ENCODE measurements around the gene G2E3.

DNA sequence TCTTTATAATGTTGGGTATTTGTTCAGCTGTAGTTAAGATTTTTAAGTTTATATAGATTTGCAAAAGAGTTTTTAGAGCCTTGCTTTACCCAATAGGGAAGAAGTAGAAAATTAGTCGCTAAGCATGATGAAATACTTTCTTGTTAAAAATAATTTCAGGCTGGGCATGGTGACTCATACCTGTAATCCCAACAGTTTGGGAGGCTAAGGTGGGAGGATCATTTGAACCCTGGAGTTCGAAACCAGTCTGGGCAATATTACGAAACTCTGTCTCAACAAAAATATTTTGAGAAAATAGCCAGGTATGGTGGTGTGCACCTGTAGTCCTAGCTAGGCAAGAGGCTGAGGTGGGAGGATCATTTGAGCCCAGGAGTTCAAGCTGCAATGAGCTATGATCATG lies 44.4 kb downstream of the G2E3 start:
- TF ChIP-seq CTCF (conservative IDR thresholded peaks at IDR 0.05 in 1 of 2, IDR thresholded peaks at IDR 0.05 in 1 of 2; ENCODE audit: extremely low read depth in 1 of 2, insufficient read depth in 1 of 2, low read depth in 1 of 2, low read length in 2 of 2) (no peak), EZH2 (IDR thresholded peaks at IDR 0.05; ENCODE audit: borderline replicate concordance, low read length) (no peak)
